ENCODE data around the gene C4orf33. TPM values are rescaled to one million over a fixed set of nuclear protein-coding genes. Genes with fewer than 3 reads are reported as not detected.

C4orf33 gene
- total RNA-seq, 3 donors from 2014 or later: 11.1 to 29.3 (median 12.0) TPM

DNA sequence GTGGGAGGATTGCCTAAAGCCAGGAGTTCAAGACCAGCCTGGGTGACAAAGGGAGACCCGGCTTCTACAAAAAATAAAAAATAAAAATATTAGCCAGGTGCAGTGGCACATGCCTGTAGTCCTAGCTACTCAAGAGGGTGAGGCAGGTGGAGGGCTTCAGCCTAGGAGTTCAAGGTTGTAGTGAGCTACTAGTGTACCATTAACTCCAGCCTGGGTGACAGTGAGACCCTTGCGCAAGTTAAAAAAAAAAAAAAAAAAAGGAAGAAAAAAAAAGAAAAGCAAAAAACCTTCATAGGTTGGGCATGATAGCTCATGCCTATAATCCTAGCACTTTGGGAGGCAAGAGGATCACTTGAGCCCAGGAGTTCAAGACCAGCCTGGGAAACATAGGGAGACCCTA lies 8.4 kb upstream of the C4orf33 start:
- no peak overlapping the region for H3K27ac ChIP-seq
- intact Hi-C loops (cut with DNase I; ENCODE audit: low total_unique reads): no loop called here

GRCh38 chr4:129092631-129093190 lies 3.2 kb upstream of the C4orf33 start:
- H3K27me3 ChIP-seq: no peaks in the 10 kb centered on the region
- H3K4me3 ChIP-seq: peak overlapping the region; percentile 67 to 98 (median 79)
- no peak for TF ChIP-seq CTCF (IDR thresholded peaks at IDR 0.05)
- TF ChIP-seq POLR2A (IDR thresholded peaks at IDR 0.05): no peak
- TF ChIP-seq POLR2AphosphoS5 (IDR thresholded peaks at IDR 0.05): no peak
- H3K27ac ChIP-seq: peak overlapping the region; percentile 95 to 98
- peaks cover 0 to 4% of the 10 kb centered on the region in 2 donors for H3K4me1 ChIP-seq
- intact Hi-C loops (cut with DNase I; ENCODE audit: low total_unique reads): no loop called here
- no peaks in the 10 kb centered on the region for H3K9me3 ChIP-seq
- DNase-seq (ENCODE audit: low spot score in 2 of 2): no peak
- no peaks in the 10 kb centered on the region for H3K36me3 ChIP-seq

More for the DNA sequence above, 8.4 kb upstream of the C4orf33 start:
- Histone ChIP-seq H3K4me1 (peaks cover 0 to 4% of the 10 kb centered on the region in 2 donors), H3K4me3 (no peak overlapping the region), H3K27me3 (no peaks in the 10 kb centered on the region), H3K9me3 (peaks cover 0 to 11% of the 10 kb centered on the region in 2 donors), H3K36me3 (no peaks in the 10 kb centered on the region)
- DNase-seq (ENCODE audit: low spot score in 2 of 2): no peak
- no peak for TF ChIP-seq POLR2A (IDR thresholded peaks at IDR 0.05)
- no peak for TF ChIP-seq CTCF (IDR thresholded peaks at IDR 0.05)
- no peak for TF ChIP-seq POLR2AphosphoS5 (IDR thresholded peaks at IDR 0.05)

DNA sequence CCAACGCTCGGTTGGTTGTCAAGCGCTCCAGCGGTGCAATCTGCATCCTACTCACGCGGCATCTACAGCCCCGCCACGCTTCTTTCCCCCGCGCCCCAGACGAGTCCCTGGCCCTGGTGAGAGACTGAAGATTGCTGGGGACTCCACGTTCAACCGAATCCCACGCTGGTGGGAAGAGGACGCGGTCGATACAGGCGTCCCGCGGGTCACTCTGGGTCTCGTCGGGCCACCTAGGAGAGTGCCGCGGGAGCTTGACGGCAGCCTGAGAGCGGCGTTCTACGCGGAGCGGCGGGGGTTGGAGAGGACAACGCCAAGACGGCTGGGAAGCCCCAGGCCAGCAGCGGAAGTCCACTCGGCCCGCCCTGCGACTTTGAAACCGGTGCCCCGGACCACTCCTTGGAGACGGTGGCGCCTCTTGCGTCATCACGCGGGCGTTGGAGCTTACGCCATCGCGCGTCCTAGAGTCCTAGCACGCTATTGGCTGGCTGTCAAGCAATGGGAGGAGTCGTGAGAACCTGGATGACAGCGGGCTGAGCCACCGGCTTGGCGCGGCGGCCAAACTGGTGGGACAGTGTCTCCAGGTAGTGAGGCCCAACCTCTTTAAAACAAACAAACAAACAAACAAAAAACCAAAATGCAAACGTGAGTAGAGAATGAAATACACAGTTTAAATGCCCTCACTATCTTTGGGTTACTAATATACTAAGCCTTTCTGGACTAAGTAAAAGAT lies 2.6 kb upstream of the C4orf33 start, which contains the start of gene SCLT1:
Gene SCLT1, minus strand, starts transcription at position 349 of the 730 bp plus-strand sequence. CDS start 436 bp downstream, outside the sequence.
- TF ChIP-seq CTCF (IDR thresholded peaks at IDR 0.05) (no peak), POLR2AphosphoS5 (IDR thresholded peaks at IDR 0.05) (peak; percentile 83 to 91 (median 88))
- DNase-seq (ENCODE audit: low spot score in 2 of 2): peak; percentile 97
- intact Hi-C loops (cut with DNase I; ENCODE audit: low total_unique reads): no loop called here
- Histone ChIP-seq H3K9me3 (no peaks in the 10 kb centered on the region), H3K27me3 (no peaks in the 10 kb centered on the region), H3K36me3 (no peaks in the 10 kb centered on the region), H3K4me1 (peaks cover 0 to 4% of the 10 kb centered on the region in 2 donors), H3K27ac (peak within 1 kb of the TSS; percentile 95 to 98), H3K4me3 (peak within 1 kb of the TSS; percentile 67 to 98 (median 79))

GRCh38 chr4:129094347-129094746 lies 1.6 kb upstream of the C4orf33 start:
- H3K36me3 ChIP-seq: no peaks in the 10 kb centered on the region
- DNase-seq (ENCODE audit: low spot score in 2 of 2): no peak
- intact Hi-C loops (cut with DNase I; ENCODE audit: low total_unique reads): no loop called here
- no peak for TF ChIP-seq POLR2A (IDR thresholded peaks at IDR 0.05)
- TF ChIP-seq CTCF (IDR thresholded peaks at IDR 0.05): no peak
- no peak for TF ChIP-seq POLR2AphosphoS5 (IDR thresholded peaks at IDR 0.05)
- H3K4me1 ChIP-seq: peaks cover 0 to 4% of the 10 kb centered on the region in 2 donors
- peak overlapping the region in 2 of 3 donors; percentile 79 to 98 for H3K4me3 ChIP-seq
- H3K27me3 ChIP-seq: no peaks in the 10 kb centered on the region
- peak overlapping the region in 1 of 2 donors; percentile 95 for H3K27ac ChIP-seq
- no peaks in the 10 kb centered on the region for H3K9me3 ChIP-seq

DNA sequence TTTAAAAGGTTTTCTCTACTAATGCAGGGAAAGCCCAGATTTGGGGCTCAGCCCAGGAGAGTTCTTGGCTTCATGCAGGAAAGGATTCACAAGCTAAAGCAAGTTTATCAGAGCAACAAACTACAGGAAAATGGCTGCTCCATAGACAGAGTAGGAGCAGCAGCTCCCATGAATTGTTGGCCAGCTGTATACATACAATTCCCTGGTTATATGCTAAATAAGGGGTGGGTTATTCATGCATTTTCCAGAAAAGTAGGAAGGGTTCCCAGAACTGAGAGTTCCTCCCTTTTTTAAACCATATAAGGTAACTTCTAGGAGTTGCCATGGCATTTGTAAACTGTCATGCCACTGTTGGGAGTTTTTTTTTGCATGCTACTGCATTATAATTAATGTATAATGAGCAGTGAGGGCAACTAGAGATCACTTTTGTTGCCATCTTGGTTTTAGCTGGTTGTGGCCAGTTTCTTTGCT lies 2.6 kb downstream of the C4orf33 start:
- TF ChIP-seq CTCF (IDR thresholded peaks at IDR 0.05) (no peak), POLR2AphosphoS5 (IDR thresholded peaks at IDR 0.05) (no peak), POLR2A (IDR thresholded peaks at IDR 0.05) (no peak)
- no peak overlapping the region for H3K4me3 ChIP-seq
- no peaks in the 10 kb centered on the region for H3K4me1 ChIP-seq
- no peak for DNase-seq (ENCODE audit: low spot score in 2 of 2)
- no peaks in the 10 kb centered on the region for H3K27me3 ChIP-seq
- H3K9me3 ChIP-seq: no peaks in the 10 kb centered on the region
- H3K36me3 ChIP-seq: no peaks in the 10 kb centered on the region
- no peak overlapping the region for H3K27ac ChIP-seq
- intact Hi-C loops (cut with DNase I; ENCODE audit: low total_unique reads): no loop called here

Measured in breast epithelium (tissue), 4 donors.